Type B pancreatic cell (in vitro differentiated cells): ENCODE data around the gene GAGE12C. TPM values are rescaled to one million over a fixed set of nuclear protein-coding genes. Genes with fewer than 3 reads are reported as not detected.
"Not testable (repeated sequence)": the region's sequence is repeated elsewhere in the genome, so short reads cannot be mapped to it uniquely, and the experiment has no call there.

Experiments used
- DNase-seq: peaks from one replicate; pipeline ENCODE4 v3.0.0; 2021; ENCODE audit warnings: mixed read lengths; ENCODE audit not compliant: unreplicated experiment; ENCODE audit errors: extremely low spot score
- H3K27ac Mint-ChIP-seq: 2 replicates; pipeline ENCODE4 v1.8.0; 2021; ENCODE audit warnings: mild to moderate bottlenecking, mixed read lengths
- H3K27me3 Mint-ChIP-seq: 2 replicates; pipeline ENCODE4 v1.8.0; 2021; ENCODE audit warnings: mixed read lengths
- H3K36me3 Mint-ChIP-seq: 2 replicates; pipeline ENCODE4 v1.8.0; 2021; ENCODE audit warnings: mixed read lengths
- H3K4me1 Mint-ChIP-seq: one replicate; pipeline ENCODE4 v1.8.0; 2021; ENCODE audit warnings: mixed read lengths; ENCODE audit not compliant: unreplicated experiment
- H3K4me3 Mint-ChIP-seq: 2 replicates; pipeline ENCODE4 v1.8.0; 2021; ENCODE audit warnings: mild to moderate bottlenecking, mixed read lengths
- H3K9me3 Mint-ChIP-seq: 2 replicates; pipeline ENCODE4 v1.8.0; 2021; ENCODE audit warnings: mixed read lengths
- long read RNA-seq: library from polyadenylated mRNA; unstranded; transcript quantifications from one replicate; pipeline ENCODE4 v2.0.0, GENCODE V29; 2020
- total RNA-seq: library from RNA; stranded (reverse); gene quantifications from 2 replicates; pipeline ENCODE4 v1.2.1, GENCODE V29; 2021; ENCODE audit warnings: low replicate concordance

The GAGE12C gene
- not detected in 2 replicates for total RNA-seq
- long read RNA-seq: 0 reads

- H3K36me3 Mint-ChIP-seq, H3K9me3 Mint-ChIP-seq, H3K4me1 Mint-ChIP-seq, H3K27me3 Mint-ChIP-seq, DNase-seq, H3K4me3 Mint-ChIP-seq, H3K27ac Mint-ChIP-seq: not testable (repeated sequence)
Measured at GRCh38 chrX:49531877-49532276, at the start of gene GAGE12C. TSS of gene GAGE12C (plus strand) at chrX:49532177. CDS start at chrX:49533332, 1,155 bp downstream.

- not testable (repeated sequence) for DNase-seq, H3K36me3 Mint-ChIP-seq, H3K27me3 Mint-ChIP-seq, H3K4me1 Mint-ChIP-seq, H3K4me3 Mint-ChIP-seq, H3K27ac Mint-ChIP-seq, H3K9me3 Mint-ChIP-seq
Measured at GRCh38 chrX:49541433-49541832, 9.5 kb downstream of the GAGE12C start, which contains the start of gene GAGE12D. TSS of gene GAGE12D (plus strand) at chrX:49541733. CDS start at chrX:49542888, 1,155 bp downstream.

- H3K27me3 Mint-ChIP-seq, H3K4me1 Mint-ChIP-seq, H3K9me3 Mint-ChIP-seq, H3K27ac Mint-ChIP-seq, H3K36me3 Mint-ChIP-seq, H3K4me3 Mint-ChIP-seq, DNase-seq: not testable (repeated sequence)
Measured at GRCh38 chrX:49550989-49551388, 19.0 kb downstream of the GAGE12C start, which contains the start of gene GAGE12E. TSS of gene GAGE12E (plus strand) at chrX:49551289. CDS start at chrX:49552444, 1,155 bp downstream.

- H3K27ac Mint-ChIP-seq, H3K9me3 Mint-ChIP-seq, H3K36me3 Mint-ChIP-seq, H3K4me3 Mint-ChIP-seq, H3K4me1 Mint-ChIP-seq, DNase-seq, H3K27me3 Mint-ChIP-seq: not testable (repeated sequence)
Measured at GRCh38 chrX:49560542-49560941, 28.6 kb downstream of the GAGE12C start, which contains the start of gene GAGE12F. TSS of gene GAGE12F (plus strand) at chrX:49560842. CDS start at chrX:49561997, 1,155 bp downstream.

GRCh38 chrX:49568728-49569127, 36.8 kb downstream of the GAGE12C start:
- H3K9me3 Mint-ChIP-seq, H3K36me3 Mint-ChIP-seq, H3K4me1 Mint-ChIP-seq, H3K27me3 Mint-ChIP-seq, H3K4me3 Mint-ChIP-seq, H3K27ac Mint-ChIP-seq, DNase-seq: not testable (repeated sequence)

- H3K9me3 Mint-ChIP-seq, H3K27ac Mint-ChIP-seq, DNase-seq, H3K27me3 Mint-ChIP-seq, H3K36me3 Mint-ChIP-seq, H3K4me3 Mint-ChIP-seq, H3K4me1 Mint-ChIP-seq: not testable (repeated sequence)
Measured at GRCh38 chrX:49569152-49569551, 37.2 kb downstream of the GAGE12C start.

GRCh38 chrX:49570100-49570499, 38.1 kb downstream of the GAGE12C start, which contains the start of gene GAGE12G:
TSS of gene GAGE12G (plus strand) at chrX:49570400. CDS start at chrX:49571555, 1,155 bp downstream.
- not testable (repeated sequence) for H3K36me3 Mint-ChIP-seq, H3K4me3 Mint-ChIP-seq, H3K27me3 Mint-ChIP-seq, H3K9me3 Mint-ChIP-seq, H3K27ac Mint-ChIP-seq, H3K4me1 Mint-ChIP-seq, DNase-seq

GRCh38 chrX:49579649-49580048, 47.7 kb downstream of the GAGE12C start, which contains the start of gene GAGE12H:
TSS of gene GAGE12H (plus strand) at chrX:49579949. CDS start at chrX:49581104, 1,155 bp downstream.
- H3K4me1 Mint-ChIP-seq, H3K9me3 Mint-ChIP-seq, H3K36me3 Mint-ChIP-seq, DNase-seq, H3K27ac Mint-ChIP-seq, H3K27me3 Mint-ChIP-seq, H3K4me3 Mint-ChIP-seq: not testable (repeated sequence)

Other genes starting within 250 kb of the GAGE12C start
- not detected in 2 replicates for gene GAGE10, start 228.5 kb upstream of the GAGE12C start, total RNA-seq
- not detected in 2 replicates for gene GAGE12J, start 210.1 kb upstream of the GAGE12C start, total RNA-seq
- not detected in 2 replicates for gene GAGE13, start 200.6 kb upstream of the GAGE12C start, total RNA-seq
- gene GAGE12D, start 9.6 kb downstream of the GAGE12C start, total RNA-seq: not detected in 2 replicates
- gene GAGE12E, start 19.1 kb downstream of the GAGE12C start, total RNA-seq: not detected in 2 replicates
- not detected in 2 replicates for gene GAGE12F, start 28.7 kb downstream of the GAGE12C start, total RNA-seq
- gene GAGE12G, start 38.2 kb downstream of the GAGE12C start, total RNA-seq: not detected in 2 replicates
- not detected in 2 replicates for gene GAGE12H, start 47.8 kb downstream of the GAGE12C start, total RNA-seq
- not detected in 2 replicates for gene GAGE2A, start 57.3 kb downstream of the GAGE12C start, total RNA-seq
- gene GAGE1, start 66.8 kb downstream of the GAGE12C start, total RNA-seq: not detected in 2 replicates
- not detected in 2 replicates for gene PAGE1, start 163.8 kb downstream of the GAGE12C start, total RNA-seq